H1 (cell line): ENCODE measurements around the gene ELP6. TPM values are rescaled to one million over a fixed set of nuclear protein-coding genes. Genes with fewer than 3 reads are reported as not detected.

Experiments
- EP300 ChIP-seq, 2 experiments: IDR thresholded peaks; 1 replicate in 1 of 2; 2 replicates in 1 of 2; pipeline ENCODE4 v1.6.1; 2011 to 2012; ENCODE audit warnings: low read depth in 2 of 2, low read length in 2 of 2, mild to moderate bottlenecking in 2 of 2, borderline replicate concordance in 1 of 2, inconsistent platforms in 1 of 2, moderate library complexity in 1 of 2
- EZH2 ChIP-seq: fragments of 200-600 bp; sonication (generic); IDR thresholded peaks from 2 replicates; pipeline ENCODE4 v1.7.1; 2012; ENCODE audit warnings: low read depth, mild to moderate bottlenecking, moderate library complexity, low read length, inconsistent platforms; ENCODE audit not compliant: severe bottlenecking
- HDAC6 ChIP-seq: IDR thresholded peaks from one replicate; pipeline ENCODE4 v1.7.1; 2012; ENCODE audit warnings: low read depth, mild to moderate bottlenecking, inconsistent platforms, low read length, moderate library complexity
- MAFK ChIP-seq: IDR thresholded peaks from 2 replicates; pipeline ENCODE4 v1.6.1; 2012; ENCODE audit warnings: low read depth, mild to moderate bottlenecking, improper control_type of control experiment, low read length
- polyA plus RNA-seq, 7 experiments: library from polyadenylated mRNA; depleted of rRNA in 3 of 7; stranded (reverse) in 5 of 7; unstranded in 2 of 7; fragments of >200 nt in 5 of 7; fragments of 200-250 nt in 2 of 7; gene quantifications; 1 replicate in 5 of 7; 2 replicates in 1 of 7; 4 replicates in 1 of 7; pipeline versions ENCODE4 v1.2.1 to v1.2.3, GENCODE V29; 2011 to 2013; ENCODE audit warnings: missing spikeins in 2 of 7, mixed read lengths in 2 of 7
- total RNA-seq: library from RNA; stranded (reverse); fragmentation: NEBNext Ultra II Directional; extraction: Animal tissue kit (Norgen Biotek cat#: 25700); gene quantifications from 2 replicates; pipeline ENCODE4 v1.2.1, GENCODE V29; 2021

ELP6 gene
- total and polyA plus RNA-seq, 2 of the 8 experiments (the other 6 are each of a cell fraction or from before 2014, with no cell fraction given), result 51.1 to 78.7 TPM

GRCh38 chr3:47496892-47497291 is 16.6 kb downstream of the ELP6 start (continued):
- no peak for TF ChIP-seq HDAC6
- no peak for TF ChIP-seq EP300 (IDR thresholded peaks at IDR 0.05; ENCODE audit: borderline replicate concordance in 1 of 2, low read depth in 2 of 2, low read length in 2 of 2)
- no peak for TF ChIP-seq EZH2
- no peak for TF ChIP-seq MAFK
